Measurements from ENCODE around the gene TLE3. TPM values are rescaled to one million over a fixed set of nuclear protein-coding genes. Genes with fewer than 3 reads are reported as not detected.

Gene TLE3
- total RNA-seq, 1 donor from 2014 or later = 42.5 TPM

GRCh38 chr15:70099167-70099966, 1.6 kb upstream of the TLE3 start:
- DNase-seq (ENCODE audit: low spot score) = peak; percentile 100

- DNase-seq (ENCODE audit: low spot score) = peak; percentile 23
Measured at GRCh38 chr15:70098461-70099166, 897 bp upstream of the TLE3 start.

- no peak for DNase-seq (ENCODE audit: low spot score)
Measured at GRCh38 chr15:70098153-70098460, 390 bp upstream of the TLE3 start.

- no peak for DNase-seq (ENCODE audit: low spot score)
Measured at GRCh38 chr15:70097063-70097320, 725 bp downstream of the TLE3 start.

GRCh38 chr15:70096215-70097062, 1.3 kb downstream of the TLE3 start:
- DNase-seq (ENCODE audit: low spot score) = peak; percentile 35

- peak; percentile 29 for DNase-seq (ENCODE audit: low spot score)
Measured at GRCh38 chr15:70095408-70096214, 2.1 kb downstream of the TLE3 start.

- DNase-seq (ENCODE audit: low spot score) = no peak
Measured at GRCh38 chr15:70094690-70095311, 2.9 kb downstream of the TLE3 start.

GRCh38 chr15:70093481-70094319, 4.0 kb downstream of the TLE3 start:
- DNase-seq (ENCODE audit: low spot score) = peak; percentile 70

- DNase-seq (ENCODE audit: low spot score) = no peak
Measured at GRCh38 chr15:70093070-70093469, 4.6 kb downstream of the TLE3 start.

GRCh38 chr15:70092464-70093027, 5.2 kb downstream of the TLE3 start:
- no peak for DNase-seq (ENCODE audit: low spot score)

- DNase-seq (ENCODE audit: low spot score) = peak; percentile 33
Measured at GRCh38 chr15:70091726-70092463, 5.8 kb downstream of the TLE3 start.

- no peak for DNase-seq (ENCODE audit: low spot score)
Measured at GRCh38 chr15:70090436-70091296, 7.1 kb downstream of the TLE3 start.

GRCh38 chr15:70089692-70089971, 8.1 kb downstream of the TLE3 start:
- DNase-seq (ENCODE audit: low spot score) = no peak

GRCh38 chr15:70088887-70089691, 8.6 kb downstream of the TLE3 start:
- no peak for DNase-seq (ENCODE audit: low spot score)

GRCh38 chr15:70088455-70088854, 9.3 kb downstream of the TLE3 start:
- DNase-seq (ENCODE audit: low spot score) = no peak

- DNase-seq (ENCODE audit: low spot score) = no peak
Measured at GRCh38 chr15:70087708-70088352, 9.9 kb downstream of the TLE3 start.

- no peak for DNase-seq (ENCODE audit: low spot score)
Measured at GRCh38 chr15:70086636-70087035, 11.1 kb downstream of the TLE3 start.
